SK-N-SH treated with all-trans-retinoic acid at 6 μM for 48 hours (cell line): ENCODE results near the gene CREB3.

ENCODE experiments used
- ARNTL ChIP-seq: fragments of 450-650 bp; formaldehyde crosslinking; IDR thresholded peaks from 2 replicates; pipeline ENCODE4 v1.5.0; 2020; ENCODE audit warnings: low read depth, mild to moderate bottlenecking, moderate library complexity, borderline replicate concordance
- CREB5 ChIP-seq: fragments of 250-450 bp; sonication (Bioruptor Pico); IDR thresholded peaks from 2 replicates; pipeline ENCODE4 v1.5.1; 2020; ENCODE audit warnings: low read depth, mild to moderate bottlenecking, moderate library complexity
- GLIS3 ChIP-seq: fragments of 250-450 bp; sonication (Bioruptor Pico); IDR thresholded peaks from 2 replicates; pipeline ENCODE4 v1.5.0; 2020; ENCODE audit warnings: mild to moderate bottlenecking, moderate library complexity
- PATZ1 ChIP-seq: fragments of 250-450 bp; sonication (Bioruptor Pico); IDR thresholded peaks from 2 replicates; pipeline ENCODE4 v1.8.0; 2020; ENCODE audit warnings: mild to moderate bottlenecking, moderate library complexity, borderline replicate concordance
- RARB ChIP-seq: fragments of 250-450 bp; sonication (Bioruptor Pico); IDR thresholded peaks from 2 replicates; pipeline ENCODE4 v1.8.0; 2021; ENCODE audit warnings: mild to moderate bottlenecking, moderate library complexity
- SNAI2 ChIP-seq: fragments of 250-450 bp; sonication (Bioruptor Pico); IDR thresholded peaks from 2 replicates; pipeline ENCODE4 v1.5.0; 2020; ENCODE audit warnings: mild to moderate bottlenecking, moderate library complexity
- TCF4 ChIP-seq: fragments of 250-450 bp; sonication (Bioruptor Pico); IDR thresholded peaks from 2 replicates; pipeline ENCODE4 v1.8.0; 2021; ENCODE audit warnings: mild to moderate bottlenecking, moderate library complexity, borderline replicate concordance
- ZNF565 ChIP-seq: fragments of 450-650 bp; formaldehyde crosslinking; conservative IDR thresholded peaks from 2 replicates; pipeline ENCODE4 v1.5.0; 2020; ENCODE audit warnings: low read depth, mild to moderate bottlenecking, moderate library complexity
- ZNF70 ChIP-seq: fragments of 450-650 bp; formaldehyde crosslinking; IDR thresholded peaks from 2 replicates; pipeline ENCODE4 v1.5.0; 2020; ENCODE audit warnings: mild to moderate bottlenecking, moderate library complexity
- ZNF8 ChIP-seq: fragments of 450-650 bp; formaldehyde crosslinking; IDR thresholded peaks from 2 replicates; pipeline ENCODE4 v1.5.0; 2020; ENCODE audit warnings: mild to moderate bottlenecking, moderate library complexity

- TF ChIP-seq GLIS3 (no peak), ZNF565 (CRISPR knock-in tag) (no peak), TCF4 (CRISPR knock-in tag) (no peak), CREB5 (no peak), ZNF8 (CRISPR knock-in tag) (no peak), ARNTL (CRISPR knock-in tag) (no peak), RARB (CRISPR knock-in tag) (no peak), PATZ1 (CRISPR knock-in tag) (no peak), SNAI2 (no peak), ZNF70 (CRISPR knock-in tag) (no peak)
Observed at GRCh38 chr9:35774907-35775635, 42.6 kb downstream of the CREB3 start.
